GM23338 (cell line): ENCODE measurements around the gene NKAIN2. TPM values are rescaled to one million over a fixed set of nuclear protein-coding genes. Genes with fewer than 3 reads are reported as not detected.
A peak's percentile ranks its signal among the peaks of the same experiment; 100 is the strongest.

Experiments
- ATAC-seq: fragments of 200-7000 bp; cut with Tn5 transposase; 3 replicates; pipeline ENCODE4 v1.9.1; 2020
- DNase-seq: peaks from one replicate; pipeline ENCODE4 v3.0.0-alpha.2; 2015; ENCODE audit warnings: low spot score
- H2AFZ ChIP-seq: fragments of 200-600 bp; sonication (generic); 2 replicates; pipeline ENCODE4 v1.8.0; 2016; ENCODE audit warnings: antibody characterized with exemption, mild to moderate bottlenecking, moderate library complexity
- H3F3A ChIP-seq: fragments of 200-600 bp; sonication (generic); replicated peaks from 2 replicates; pipeline ENCODE4 v1.8.0; 2017; ENCODE audit warnings: antibody characterized with exemption, mixed run types, low read depth
- H3K27ac ChIP-seq: fragments of 200-600 bp; sonication (generic); 2 replicates; pipeline ENCODE4 v1.6.1; 2016; ENCODE audit warnings: low read depth
- H3K27me3 ChIP-seq: fragments of 200-600 bp; sonication (generic); 2 replicates; pipeline ENCODE4 v1.8.0; 2016; ENCODE audit warnings: mild to moderate bottlenecking, mixed run types, moderate library complexity; ENCODE audit not compliant: insufficient read depth
- H3K36me3 ChIP-seq: fragments of 200-600 bp; sonication (generic); 2 replicates; pipeline ENCODE4 v1.8.0; 2016; ENCODE audit warnings: mild to moderate bottlenecking; ENCODE audit not compliant: insufficient read depth
- H3K4me1 ChIP-seq: fragments of 200-600 bp; sonication (generic); 2 replicates; pipeline ENCODE4 v1.8.0; 2016; ENCODE audit warnings: mild to moderate bottlenecking, moderate library complexity; ENCODE audit not compliant: insufficient read depth
- H3K4me2 ChIP-seq: fragments of 200-600 bp; sonication (generic); 2 replicates; pipeline ENCODE4 v1.7.1; 2017; ENCODE audit warnings: mixed run types
- H3K4me3 ChIP-seq: fragments of 200-600 bp; sonication (generic); 2 replicates; pipeline ENCODE4 v1.6.1; 2016; ENCODE audit warnings: mixed run types
- H3K79me2 ChIP-seq: fragments of 200-600 bp; sonication (generic); replicated peaks from 2 replicates; pipeline ENCODE4 v1.8.0; 2017; ENCODE audit warnings: mild to moderate bottlenecking; ENCODE audit not compliant: insufficient read depth
- H3K9me2 ChIP-seq: fragments of 200-600 bp; sonication (generic); 2 replicates; pipeline ENCODE4 v1.8.0; 2017; ENCODE audit not compliant: insufficient read depth
- H4K20me1 ChIP-seq: fragments of 200-600 bp; sonication (generic); replicated peaks from 2 replicates; pipeline ENCODE4 v1.8.0; 2017; ENCODE audit warnings: mild to moderate bottlenecking; ENCODE audit not compliant: insufficient read depth
- H3K27ac Mint-ChIP-seq: 2 replicates; pipeline ENCODE4 v1.8.0; 2020; ENCODE audit warnings: inconsistent platforms, mild to moderate bottlenecking, moderate library complexity, mixed read lengths
- H3K27me3 Mint-ChIP-seq: 3 replicates; pipeline ENCODE4 v1.8.0; 2022; ENCODE audit warnings: low read depth, mild to moderate bottlenecking, moderate library complexity, mixed read lengths, inconsistent platforms; ENCODE audit not compliant: insufficient read depth, poor library complexity
- H3K36me3 Mint-ChIP-seq: 3 replicates; pipeline ENCODE4 v1.8.0; 2021; ENCODE audit warnings: low read depth, mild to moderate bottlenecking, inconsistent platforms, moderate library complexity, mixed read lengths
- H3K4me1 Mint-ChIP-seq: 3 replicates; pipeline ENCODE4 v1.8.0; 2020; ENCODE audit warnings: mild to moderate bottlenecking, inconsistent platforms, mixed read lengths
- H3K4me3 Mint-ChIP-seq: 3 replicates; pipeline ENCODE4 v1.8.0; 2021; ENCODE audit warnings: moderate library complexity, mild to moderate bottlenecking, inconsistent platforms, mixed read lengths
- H3K9me3 Mint-ChIP-seq: 3 replicates; pipeline ENCODE4 v1.8.0; 2020; ENCODE audit warnings: moderate library complexity, mild to moderate bottlenecking, inconsistent platforms, mixed read lengths
- CREB1 ChIP-seq: fragments of 250-450 bp; sonication (Bioruptor Pico); IDR thresholded peaks from 2 replicates; pipeline ENCODE4 v1.5.0; 2020; ENCODE audit warnings: low read depth, mild to moderate bottlenecking, moderate library complexity
- EZH2 ChIP-seq: fragments of 200-600 bp; sonication (generic); IDR thresholded peaks from one replicate; pipeline ENCODE4 v1.8.0; 2017; ENCODE audit warnings: antibody characterized with exemption, mild to moderate bottlenecking, low read depth; ENCODE audit not compliant: unreplicated experiment
- EZH2phosphoT487 ChIP-seq: fragments of 200-600 bp; sonication (generic); IDR thresholded peaks from one replicate; pipeline ENCODE4 v1.8.1; 2018; ENCODE audit warnings: antibody characterized with exemption; ENCODE audit not compliant: unreplicated experiment
- JUNB ChIP-seq: IDR thresholded peaks from one replicate; pipeline ENCODE4 v1.6.1; 2016; ENCODE audit warnings: antibody characterized with exemption; ENCODE audit not compliant: unreplicated experiment
- POLR2AphosphoS5 ChIP-seq: IDR thresholded peaks from 2 replicates; pipeline ENCODE4 v1.6.1; 2016; ENCODE audit warnings: antibody characterized with exemption, low read depth
- ZNF114 ChIP-seq: fragments of 250-450 bp; sonication (Bioruptor Pico); IDR thresholded peaks from 2 replicates; pipeline ENCODE4 v1.5.0; 2020; ENCODE audit warnings: mild to moderate bottlenecking, moderate library complexity
- ZNF331 ChIP-seq: fragments of 250-450 bp; sonication (Bioruptor Pico); IDR thresholded peaks from 2 replicates; pipeline ENCODE4 v1.5.0; 2020; ENCODE audit warnings: low read depth, mild to moderate bottlenecking, moderate library complexity
- polyA plus RNA-seq: library from polyadenylated mRNA; unstranded; fragments of >200 nt; fragmentation: Nextera tagmentation; extraction: Ambion mirVana; gene quantifications from 2 replicates; pipeline ENCODE4 v1.2.1, GENCODE V29; 2016
- total RNA-seq: library from RNA; depleted of rRNA; stranded (reverse); fragments of >200 nt; shearing (Covaris generic); gene quantifications from 2 replicates; pipeline ENCODE4 v1.2.3, GENCODE V29; 2014
- TF ChIP-seq, protein P1 (sequence below): IDR thresholded peaks from 2 replicates; pipeline ENCODE4 v1.6.1; 2016; ENCODE audit warnings: antibody characterized with exemption
- TF ChIP-seq, protein P2 (sequence below): fragments of 250-450 bp; sonication (Bioruptor Pico); IDR thresholded peaks from 2 replicates; pipeline ENCODE4 v1.5.0; 2020; ENCODE audit warnings: mild to moderate bottlenecking, moderate library complexity
- TF ChIP-seq, protein P3 (sequence below), 2 experiments: fragments of 200-600 bp in 1 of 2; sonication (generic) in 1 of 2; conservative IDR thresholded peaks; 2 replicates each; pipeline versions ENCODE4 v1.5.1 to v1.6.1; 2016 to 2017; ENCODE audit warnings: antibody characterized with exemption in 2 of 2, low read depth in 2 of 2, mild to moderate bottlenecking in 2 of 2, moderate library complexity in 1 of 2

The NKAIN2 gene
- total and polyA plus RNA-seq, 2 experiments from 2014 or later: 0.39 to 1.1 TPM

DNA sequence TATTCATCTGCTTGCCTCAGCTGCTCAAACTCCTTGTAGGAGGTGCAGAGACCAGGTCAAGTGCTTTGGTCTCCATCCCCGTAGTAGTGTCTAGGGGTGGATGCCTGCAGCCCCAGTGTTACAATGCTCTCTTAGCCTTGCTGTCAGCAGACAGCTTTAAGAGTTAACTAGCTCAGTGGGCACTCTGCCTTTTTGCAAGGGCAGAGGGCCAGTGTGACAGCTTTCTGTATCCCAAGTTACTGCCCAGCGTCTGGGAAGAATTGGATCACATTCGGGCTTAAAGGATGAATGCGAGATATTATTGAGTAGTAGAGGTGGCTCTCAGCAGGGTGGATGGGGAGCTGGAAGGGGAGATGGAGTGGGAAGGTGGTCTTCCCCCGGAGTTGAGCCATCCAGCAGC lies 818.7 kb downstream of the NKAIN2 start:
- Histone ChIP-seq H4K20me1 (no peaks in the 10 kb centered on the region), H3K4me2 (no peak overlapping the region), H3K27ac (no peak overlapping the region), H3K36me3 (no peaks in the 10 kb centered on the region), H3K27me3 (no peaks in the 10 kb centered on the region), H3K4me1 (peaks cover 6% of the 10 kb centered on the region), H3K9me2 (no peaks in the 10 kb centered on the region), H2AFZ (peak overlapping the region; percentile 0; the same call in 1 of the 2 replicates), H3K79me2 (no peaks in the 10 kb centered on the region), H3K4me3 (no peak overlapping the region), H3F3A (no peaks in the 10 kb centered on the region)
- TF ChIP-seq, protein P1, sequence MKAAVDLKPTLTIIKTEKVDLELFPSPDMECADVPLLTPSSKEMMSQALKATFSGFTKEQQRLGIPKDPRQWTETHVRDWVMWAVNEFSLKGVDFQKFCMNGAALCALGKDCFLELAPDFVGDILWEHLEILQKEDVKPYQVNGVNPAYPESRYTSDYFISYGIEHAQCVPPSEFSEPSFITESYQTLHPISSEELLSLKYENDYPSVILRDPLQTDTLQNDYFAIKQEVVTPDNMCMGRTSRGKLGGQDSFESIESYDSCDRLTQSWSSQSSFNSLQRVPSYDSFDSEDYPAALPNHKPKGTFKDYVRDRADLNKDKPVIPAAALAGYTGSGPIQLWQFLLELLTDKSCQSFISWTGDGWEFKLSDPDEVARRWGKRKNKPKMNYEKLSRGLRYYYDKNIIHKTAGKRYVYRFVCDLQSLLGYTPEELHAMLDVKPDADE: no peak
- TF ChIP-seq, protein P2, sequence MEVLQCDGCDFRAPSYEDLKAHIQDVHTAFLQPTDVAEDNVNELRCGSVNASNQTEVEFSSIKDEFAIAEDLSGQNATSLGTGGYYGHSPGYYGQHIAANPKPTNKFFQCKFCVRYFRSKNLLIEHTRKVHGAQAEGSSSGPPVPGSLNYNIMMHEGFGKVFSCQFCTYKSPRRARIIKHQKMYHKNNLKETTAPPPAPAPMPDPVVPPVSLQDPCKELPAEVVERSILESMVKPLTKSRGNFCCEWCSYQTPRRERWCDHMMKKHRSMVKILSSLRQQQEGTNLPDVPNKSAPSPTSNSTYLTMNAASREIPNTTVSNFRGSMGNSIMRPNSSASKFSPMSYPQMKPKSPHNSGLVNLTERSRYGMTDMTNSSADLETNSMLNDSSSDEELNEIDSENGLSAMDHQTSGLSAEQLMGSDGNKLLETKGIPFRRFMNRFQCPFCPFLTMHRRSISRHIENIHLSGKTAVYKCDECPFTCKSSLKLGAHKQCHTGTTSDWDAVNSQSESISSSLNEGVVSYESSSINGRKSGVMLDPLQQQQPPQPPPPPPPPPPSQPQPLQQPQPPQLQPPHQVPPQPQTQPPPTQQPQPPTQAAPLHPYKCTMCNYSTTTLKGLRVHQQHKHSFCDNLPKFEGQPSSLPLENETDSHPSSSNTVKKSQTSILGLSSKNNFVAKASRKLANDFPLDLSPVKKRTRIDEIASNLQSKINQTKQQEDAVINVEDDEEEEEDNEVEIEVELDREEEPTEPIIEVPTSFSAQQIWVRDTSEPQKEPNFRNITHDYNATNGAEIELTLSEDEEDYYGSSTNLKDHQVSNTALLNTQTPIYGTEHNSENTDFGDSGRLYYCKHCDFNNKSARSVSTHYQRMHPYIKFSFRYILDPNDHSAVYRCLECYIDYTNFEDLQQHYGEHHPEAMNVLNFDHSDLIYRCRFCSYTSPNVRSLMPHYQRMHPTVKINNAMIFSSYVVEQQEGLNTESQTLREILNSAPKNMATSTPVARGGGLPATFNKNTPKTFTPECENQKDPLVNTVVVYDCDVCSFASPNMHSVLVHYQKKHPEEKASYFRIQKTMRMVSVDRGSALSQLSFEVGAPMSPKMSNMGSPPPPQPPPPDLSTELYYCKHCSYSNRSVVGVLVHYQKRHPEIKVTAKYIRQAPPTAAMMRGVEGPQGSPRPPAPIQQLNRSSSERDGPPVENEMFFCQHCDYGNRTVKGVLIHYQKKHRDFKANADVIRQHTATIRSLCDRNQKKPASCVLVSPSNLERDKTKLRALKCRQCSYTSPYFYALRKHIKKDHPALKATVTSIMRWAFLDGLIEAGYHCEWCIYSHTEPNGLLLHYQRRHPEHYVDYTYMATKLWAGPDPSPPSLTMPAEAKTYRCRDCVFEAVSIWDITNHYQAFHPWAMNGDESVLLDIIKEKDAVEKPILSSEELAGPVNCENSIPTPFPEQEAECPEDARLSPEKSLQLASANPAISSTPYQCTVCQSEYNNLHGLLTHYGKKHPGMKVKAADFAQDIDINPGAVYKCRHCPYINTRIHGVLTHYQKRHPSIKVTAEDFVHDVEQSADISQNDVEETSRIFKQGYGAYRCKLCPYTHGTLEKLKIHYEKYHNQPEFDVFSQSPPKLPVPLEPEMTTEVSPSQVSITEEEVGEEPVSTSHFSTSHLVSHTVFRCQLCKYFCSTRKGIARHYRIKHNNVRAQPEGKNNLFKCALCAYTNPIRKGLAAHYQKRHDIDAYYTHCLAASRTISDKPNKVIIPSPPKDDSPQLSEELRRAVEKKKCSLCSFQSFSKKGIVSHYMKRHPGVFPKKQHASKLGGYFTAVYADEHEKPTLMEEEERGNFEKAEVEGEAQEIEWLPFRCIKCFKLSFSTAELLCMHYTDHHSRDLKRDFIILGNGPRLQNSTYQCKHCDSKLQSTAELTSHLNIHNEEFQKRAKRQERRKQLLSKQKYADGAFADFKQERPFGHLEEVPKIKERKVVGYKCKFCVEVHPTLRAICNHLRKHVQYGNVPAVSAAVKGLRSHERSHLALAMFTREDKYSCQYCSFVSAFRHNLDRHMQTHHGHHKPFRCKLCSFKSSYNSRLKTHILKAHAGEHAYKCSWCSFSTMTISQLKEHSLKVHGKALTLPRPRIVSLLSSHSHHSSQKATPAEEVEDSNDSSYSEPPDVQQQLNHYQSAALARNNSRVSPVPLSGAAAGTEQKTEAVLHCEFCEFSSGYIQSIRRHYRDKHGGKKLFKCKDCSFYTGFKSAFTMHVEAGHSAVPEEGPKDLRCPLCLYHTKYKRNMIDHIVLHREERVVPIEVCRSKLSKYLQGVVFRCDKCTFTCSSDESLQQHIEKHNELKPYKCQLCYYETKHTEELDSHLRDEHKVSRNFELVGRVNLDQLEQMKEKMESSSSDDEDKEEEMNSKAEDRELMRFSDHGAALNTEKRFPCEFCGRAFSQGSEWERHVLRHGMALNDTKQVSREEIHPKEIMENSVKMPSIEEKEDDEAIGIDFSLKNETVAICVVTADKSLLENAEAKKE: no peak
- TF ChIP-seq POLR2AphosphoS5: no peak
- no peak overlapping the region for H3K27ac Mint-ChIP-seq
- H3K36me3 Mint-ChIP-seq: no peaks in the 10 kb centered on the region
- H3K4me1 Mint-ChIP-seq: peaks cover 13% of the 10 kb centered on the region
- DNase-seq (no peak), ATAC-seq (no peak)
- peaks cover 4% of the 10 kb centered on the region for H3K27me3 Mint-ChIP-seq
- no peak overlapping the region for H3K4me3 Mint-ChIP-seq
- H3K9me3 Mint-ChIP-seq: no peaks in the 10 kb centered on the region

- Mint-ChIP-seq H3K27ac (no peak overlapping the region), H3K9me3 (no peaks in the 10 kb centered on the region), H3K36me3 (no peaks in the 10 kb centered on the region), H3K4me1 (no peaks in the 10 kb centered on the region), H3K4me3 (no peak overlapping the region), H3K27me3 (no peaks in the 10 kb centered on the region)
- DNase-seq (no peak), ATAC-seq (no peak)
- no peaks in the 10 kb centered on the region for H3K4me1 ChIP-seq
- H3K27me3 ChIP-seq: no peaks in the 10 kb centered on the region
- H2AFZ ChIP-seq: no peak overlapping the region
- H3F3A ChIP-seq: no peaks in the 10 kb centered on the region
- H3K4me3 ChIP-seq: no peak overlapping the region
- H3K9me2 ChIP-seq: no peaks in the 10 kb centered on the region
- no peaks in the 10 kb centered on the region for H4K20me1 ChIP-seq
- no peaks in the 10 kb centered on the region for H3K79me2 ChIP-seq
- no peak overlapping the region for H3K4me2 ChIP-seq
- no peaks in the 10 kb centered on the region for H3K36me3 ChIP-seq
- no peak overlapping the region for H3K27ac ChIP-seq
- TF ChIP-seq POLR2AphosphoS5 (no peak), EZH2phosphoT487 (no peak), ZNF331 (CRISPR knock-in tag) (no peak), EZH2 (no peak), CREB1 (CRISPR knock-in tag) (no peak), ZNF114 (CRISPR knock-in tag) (no peak), JUNB (no peak)
- TF ChIP-seq, protein P3, sequence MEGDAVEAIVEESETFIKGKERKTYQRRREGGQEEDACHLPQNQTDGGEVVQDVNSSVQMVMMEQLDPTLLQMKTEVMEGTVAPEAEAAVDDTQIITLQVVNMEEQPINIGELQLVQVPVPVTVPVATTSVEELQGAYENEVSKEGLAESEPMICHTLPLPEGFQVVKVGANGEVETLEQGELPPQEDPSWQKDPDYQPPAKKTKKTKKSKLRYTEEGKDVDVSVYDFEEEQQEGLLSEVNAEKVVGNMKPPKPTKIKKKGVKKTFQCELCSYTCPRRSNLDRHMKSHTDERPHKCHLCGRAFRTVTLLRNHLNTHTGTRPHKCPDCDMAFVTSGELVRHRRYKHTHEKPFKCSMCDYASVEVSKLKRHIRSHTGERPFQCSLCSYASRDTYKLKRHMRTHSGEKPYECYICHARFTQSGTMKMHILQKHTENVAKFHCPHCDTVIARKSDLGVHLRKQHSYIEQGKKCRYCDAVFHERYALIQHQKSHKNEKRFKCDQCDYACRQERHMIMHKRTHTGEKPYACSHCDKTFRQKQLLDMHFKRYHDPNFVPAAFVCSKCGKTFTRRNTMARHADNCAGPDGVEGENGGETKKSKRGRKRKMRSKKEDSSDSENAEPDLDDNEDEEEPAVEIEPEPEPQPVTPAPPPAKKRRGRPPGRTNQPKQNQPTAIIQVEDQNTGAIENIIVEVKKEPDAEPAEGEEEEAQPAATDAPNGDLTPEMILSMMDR (conservative IDR thresholded peaks at IDR 0.05; ENCODE audit: low read depth in 2 of 2): no peak
Observed at GRCh38 chr6:124633655-124634054, 830.0 kb downstream of the NKAIN2 start.
